Gastroesophageal sphincter (tissue), 3 donors: Measurements from ENCODE around the gene KCTD16.

ENCODE experiments used
- CTCF ChIP-seq, 4 experiments: fragments of 200-600 bp in 2 of 4; fragments of 450-650 bp in 2 of 4; sonication (generic) in 1 of 4; IDR thresholded peaks; one replicate each; pipeline ENCODE4 v1.5.1; 2017 to 2019; ENCODE audit warnings: antibody characterized with exemption in 4 of 4, mild to moderate bottlenecking in 2 of 4, moderate library complexity in 2 of 4
- POLR2A ChIP-seq, 2 donors: fragments of 450-650 bp; IDR thresholded peaks; one replicate each; pipeline ENCODE4 v1.6.1; 2017; ENCODE audit warnings: antibody characterized with exemption in 2 of 2, mild to moderate bottlenecking in 2 of 2, moderate library complexity in 1 of 2
- POLR2AphosphoS5 ChIP-seq: sonication (generic); formaldehyde crosslinking; IDR thresholded peaks from one replicate; pipeline ENCODE4 v1.6.1; 2017; ENCODE audit warnings: antibody characterized with exemption

GRCh38 chr5:144249755-144250464 lies 79.2 kb downstream of the KCTD16 start:
- TF ChIP-seq POLR2A (IDR thresholded peaks at IDR 0.05) (no peak), CTCF (IDR thresholded peaks at IDR 0.05) (no peak), POLR2AphosphoS5 (no peak)
